Lower leg skin (tissue), 4 donors: ENCODE data around the gene INPP4B. TPM values are rescaled to one million over a fixed set of nuclear protein-coding genes. Genes with fewer than 3 reads are reported as not detected.

Experiments used
- DNase-seq, 2 donors: peaks; one replicate each; pipeline ENCODE4 v3.0.0-alpha.2; 2019; ENCODE audit warnings: low spot score in 2 of 2
- H3K4me3 ChIP-seq: fragments of 200-600 bp; sonication (generic); 2 replicates; pipeline ENCODE4 v1.5.1; 2017; ENCODE audit warnings: mild to moderate bottlenecking, low read depth; ENCODE audit not compliant: poor library complexity, severe bottlenecking
- POLR2A ChIP-seq, 2 donors: fragments of 450-650 bp; IDR thresholded peaks; one replicate each; pipeline ENCODE4 v1.6.1; 2016 to 2017; ENCODE audit warnings: antibody characterized with exemption in 2 of 2, mild to moderate bottlenecking in 1 of 2, moderate library complexity in 1 of 2
- WGBS, 2 donors: methylation state at CpG; one replicate each; pipeline ENCODE4 v1.1.5; 2018; 5-methylcytosine and 5-hydroxymethylcytosine counted together
- intact Hi-C: fragments of 100-400 bp; cut with DNase I; formaldehyde crosslinking; loops from one replicate; pipeline ENCODE4 v1.15.0; 2023; ENCODE audit warnings: low total_unique reads
- total RNA-seq, 4 donors: library from RNA; depleted of rRNA; stranded (reverse); fragments of >200 nt; gene quantifications; one replicate each; pipeline ENCODE4 v1.1.0, GENCODE V29; 2016
- TF ChIP-seq, protein P1 (sequence below), 3 donors: fragments of 450-650 bp; IDR thresholded peaks; one replicate each; pipeline ENCODE4 v1.5.1; 2016; ENCODE audit warnings: antibody characterized with exemption in 3 of 3, mild to moderate bottlenecking in 3 of 3, moderate library complexity in 2 of 3

The INPP4B gene
- total RNA-seq, 4 donors from 2014 or later, result 7.6 to 18.5 (median 17.6) TPM

DNA sequence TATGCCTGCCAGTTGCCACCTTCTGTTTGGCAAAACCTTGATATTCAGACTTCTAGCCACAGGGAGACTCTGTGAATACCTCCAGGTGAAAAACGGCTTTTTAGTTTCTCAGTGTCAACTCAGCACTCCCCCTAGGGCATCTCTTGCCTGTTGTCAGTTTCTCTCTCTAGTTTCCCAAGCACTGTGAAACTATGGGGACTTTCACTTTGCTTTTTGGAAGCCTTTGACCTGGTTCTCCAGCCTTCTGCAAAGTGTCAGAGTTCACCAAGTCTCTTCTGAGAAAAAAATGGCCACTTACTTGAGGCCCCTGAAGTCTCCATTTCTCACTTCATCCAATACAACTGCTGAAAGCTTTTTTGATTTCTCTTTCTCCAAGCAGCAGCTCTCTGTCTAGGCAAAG lies 521.5 kb downstream of the INPP4B start:
- 59 to 63% methylated on average over 1 of the region's 1 CpG for WGBS, 2 donors

DNA sequence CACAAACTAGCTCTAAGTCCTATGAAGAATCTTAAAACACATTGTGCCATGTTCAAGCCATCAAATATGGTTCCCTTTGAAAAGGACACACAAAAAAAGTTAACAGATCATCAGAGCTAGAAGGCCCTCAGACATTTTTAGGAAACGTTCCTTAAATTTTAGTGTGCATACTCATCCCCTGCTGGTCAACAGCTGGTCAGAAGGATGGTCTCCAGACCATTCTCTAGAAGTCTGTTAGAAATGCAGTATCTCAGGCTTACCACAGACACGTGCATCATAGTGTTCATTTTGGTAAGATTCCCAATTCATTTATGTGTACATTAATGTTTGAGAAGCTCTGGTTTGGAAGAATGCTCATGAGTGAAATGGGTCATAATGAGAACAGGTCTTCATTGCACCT lies 523.1 kb downstream of the INPP4B start:
- 73 to 78% methylated on average over 2 of the region's 2 CpGs for whole genome bisulfite sequencing, 2 donors
- no peak for DNase-seq
- TF ChIP-seq POLR2A (IDR thresholded peaks at IDR 0.05), result no peak
- TF ChIP-seq, protein P1, sequence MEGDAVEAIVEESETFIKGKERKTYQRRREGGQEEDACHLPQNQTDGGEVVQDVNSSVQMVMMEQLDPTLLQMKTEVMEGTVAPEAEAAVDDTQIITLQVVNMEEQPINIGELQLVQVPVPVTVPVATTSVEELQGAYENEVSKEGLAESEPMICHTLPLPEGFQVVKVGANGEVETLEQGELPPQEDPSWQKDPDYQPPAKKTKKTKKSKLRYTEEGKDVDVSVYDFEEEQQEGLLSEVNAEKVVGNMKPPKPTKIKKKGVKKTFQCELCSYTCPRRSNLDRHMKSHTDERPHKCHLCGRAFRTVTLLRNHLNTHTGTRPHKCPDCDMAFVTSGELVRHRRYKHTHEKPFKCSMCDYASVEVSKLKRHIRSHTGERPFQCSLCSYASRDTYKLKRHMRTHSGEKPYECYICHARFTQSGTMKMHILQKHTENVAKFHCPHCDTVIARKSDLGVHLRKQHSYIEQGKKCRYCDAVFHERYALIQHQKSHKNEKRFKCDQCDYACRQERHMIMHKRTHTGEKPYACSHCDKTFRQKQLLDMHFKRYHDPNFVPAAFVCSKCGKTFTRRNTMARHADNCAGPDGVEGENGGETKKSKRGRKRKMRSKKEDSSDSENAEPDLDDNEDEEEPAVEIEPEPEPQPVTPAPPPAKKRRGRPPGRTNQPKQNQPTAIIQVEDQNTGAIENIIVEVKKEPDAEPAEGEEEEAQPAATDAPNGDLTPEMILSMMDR (IDR thresholded peaks at IDR 0.05), result no peak
- H3K4me3 ChIP-seq, result no peak overlapping the region
- intact Hi-C loops, result no loop called here

More for the DNA sequence above, 521.5 kb downstream of the INPP4B start:
- no peak for DNase-seq
- intact Hi-C loops, result no loop called here
- no peak for TF ChIP-seq POLR2A (IDR thresholded peaks at IDR 0.05)
- TF ChIP-seq, protein P1 (IDR thresholded peaks at IDR 0.05), result no peak
- no peak overlapping the region for H3K4me3 ChIP-seq

DNA sequence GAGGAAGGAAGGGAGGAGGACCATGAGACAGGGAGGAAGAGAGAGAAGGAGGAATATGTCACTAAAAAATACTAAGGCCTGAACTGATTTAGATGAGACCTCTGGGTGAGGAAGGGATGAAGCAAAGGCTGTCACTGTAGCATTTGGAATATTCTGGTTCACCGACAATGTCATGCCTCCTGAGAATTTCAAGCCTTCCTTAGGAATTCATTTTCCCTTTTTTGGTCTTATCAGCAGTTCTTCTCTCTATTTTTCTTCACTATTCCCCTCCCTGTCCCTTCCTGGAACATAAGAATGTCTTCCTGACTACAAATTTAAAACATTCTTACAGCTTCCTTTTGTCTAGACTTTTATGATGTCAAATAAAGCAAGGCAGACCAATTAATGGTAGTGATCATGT lies 527.8 kb downstream of the INPP4B start:
- intact Hi-C loops, result no loop called here
- WGBS, 2 donors, result 84 to 86% methylated on average over 1 of the region's 1 CpG
- DNase-seq, result no peak
- TF ChIP-seq, protein P1 (IDR thresholded peaks at IDR 0.05), result no peak
- TF ChIP-seq POLR2A (IDR thresholded peaks at IDR 0.05), result no peak
- no peak overlapping the region for H3K4me3 ChIP-seq

DNA sequence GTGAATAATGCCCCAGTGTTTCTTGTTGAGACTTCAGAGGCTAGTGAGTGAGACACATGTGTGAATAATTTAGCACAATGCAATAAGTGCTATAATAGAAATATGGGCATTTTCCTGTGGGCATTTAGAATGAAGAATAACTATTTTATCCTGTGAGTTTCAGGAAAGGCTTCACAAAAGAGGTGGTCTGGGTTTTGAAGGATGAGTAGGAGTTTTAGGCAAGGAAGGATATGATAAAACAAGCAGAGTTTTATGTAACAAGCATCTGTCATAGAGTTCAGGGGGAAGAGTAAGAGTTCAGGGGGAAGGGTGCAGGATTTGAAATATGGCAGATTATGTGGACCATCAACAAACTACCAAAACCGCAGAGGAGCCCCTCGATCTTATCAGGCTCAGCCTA lies 529.2 kb downstream of the INPP4B start:
- no peak for TF ChIP-seq POLR2A (IDR thresholded peaks at IDR 0.05)
- TF ChIP-seq, protein P1 (IDR thresholded peaks at IDR 0.05), result no peak
- intact Hi-C loops, result no loop called here
- 95 to 98% methylated on average over 2 of the region's 2 CpGs for WGBS, 2 donors

DNA sequence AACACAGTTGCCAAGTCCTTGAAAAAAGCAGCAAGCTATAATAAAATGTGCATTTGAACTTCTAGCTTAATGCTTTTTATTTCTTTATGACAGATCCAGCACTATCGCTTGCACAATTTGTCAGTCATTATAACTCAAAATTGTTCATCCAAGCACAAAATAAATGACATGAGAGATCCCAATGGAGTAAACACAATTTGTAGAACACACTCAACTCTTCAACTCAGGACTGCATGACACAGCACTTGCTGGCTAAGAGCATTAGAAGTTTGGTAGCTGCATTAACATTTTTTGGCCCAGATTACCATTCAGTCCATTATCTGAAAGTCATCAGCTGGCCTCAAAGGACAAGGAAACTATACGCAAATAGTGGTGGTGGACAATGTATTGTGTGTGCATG lies 530.1 kb downstream of the INPP4B start:
- no peak for DNase-seq
- H3K4me3 ChIP-seq, result no peak overlapping the region
- TF ChIP-seq, protein P1 (IDR thresholded peaks at IDR 0.05), result no peak
- TF ChIP-seq POLR2A (IDR thresholded peaks at IDR 0.05), result no peak
- WGBS, 2 donors, result 84 to 89% methylated on average over 2 of the region's 2 CpGs
- intact Hi-C loops, result no loop called here

More for the DNA sequence above, 529.2 kb downstream of the INPP4B start:
- H3K4me3 ChIP-seq, result no peak overlapping the region
- DNase-seq, result no peak

DNA sequence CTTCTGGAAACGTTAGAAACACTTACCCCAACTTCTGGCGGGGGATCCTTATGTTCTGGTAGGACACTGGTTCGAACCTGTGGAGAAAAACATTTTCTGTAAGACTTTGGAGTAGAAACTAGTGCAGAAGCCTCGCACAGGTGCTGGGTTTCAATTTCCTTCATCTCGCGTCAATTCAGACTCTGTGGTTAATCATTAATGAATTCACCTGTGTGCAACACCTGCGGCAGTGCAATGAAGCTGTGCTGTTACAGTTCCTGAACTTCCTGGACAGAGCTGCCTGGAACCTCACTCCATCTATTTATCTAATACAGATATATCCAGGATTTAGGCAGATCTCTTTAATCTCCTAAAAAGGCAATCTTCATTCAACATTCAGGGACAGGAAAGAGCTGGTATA lies 531.4 kb downstream of the INPP4B start:
- TF ChIP-seq, protein P1 (IDR thresholded peaks at IDR 0.05), result no peak
- TF ChIP-seq POLR2A (IDR thresholded peaks at IDR 0.05), result no peak
- intact Hi-C loops, result no loop called here
- H3K4me3 ChIP-seq, result no peak overlapping the region
- WGBS, 2 donors, result 71 to 77% methylated on average over 7 of the region's 7 CpGs
- no peak for DNase-seq
